ENCODE data around the gene ARHGAP26.

ARHGAP26 gene

GRCh38 chr5:142749321-142749720 is 20.9 kb upstream of the ARHGAP26 start:
- DNase-seq = peak; percentile 72

GRCh38 chr5:142753116-142753631 is 17.0 kb upstream of the ARHGAP26 start:
- no peak for DNase-seq

- no peak for DNase-seq
These were observed 16.1 kb upstream of the ARHGAP26 start for GRCh38 chr5:142754031-142754430.

- DNase-seq = no peak
These were observed 13.6 kb upstream of the ARHGAP26 start for GRCh38 chr5:142756576-142756975.

- no peak for DNase-seq
These were observed 12.6 kb upstream of the ARHGAP26 start for GRCh38 chr5:142757564-142757963.

- peak; percentile 94 for DNase-seq
These were observed 11.9 kb upstream of the ARHGAP26 start for GRCh38 chr5:142758062-142758795.

- no peak for DNase-seq
These were observed 11.4 kb upstream of the ARHGAP26 start for GRCh38 chr5:142758796-142759145.

- DNase-seq = no peak
These were observed 6.5 kb upstream of the ARHGAP26 start for GRCh38 chr5:142763701-142764100.

GRCh38 chr5:142767178-142767577 is 3.0 kb upstream of the ARHGAP26 start:
- no peak for DNase-seq

- DNase-seq = peak; percentile 46
These were observed 2.3 kb upstream of the ARHGAP26 start for GRCh38 chr5:142767911-142768310.

GRCh38 chr5:142769251-142769792 is 855 bp upstream of the ARHGAP26 start:
- no peak for DNase-seq

- no peak for DNase-seq
These were observed 753 bp downstream of the ARHGAP26 start for GRCh38 chr5:142770650-142771609.

- DNase-seq = no peak
These were observed 1.5 kb downstream of the ARHGAP26 start for GRCh38 chr5:142771666-142772065.

GRCh38 chr5:142772446-142773293 is 2.5 kb downstream of the ARHGAP26 start:
- no peak for DNase-seq

- peak; percentile 61 for DNase-seq
These were observed 6.9 kb downstream of the ARHGAP26 start for GRCh38 chr5:142777099-142777498.

GRCh38 chr5:142777850-142778249 is 7.7 kb downstream of the ARHGAP26 start:
- peak; percentile 87 for DNase-seq

- no peak for DNase-seq
These were observed 9.1 kb downstream of the ARHGAP26 start for GRCh38 chr5:142779163-142779840.

- DNase-seq = no peak
These were observed 10.7 kb downstream of the ARHGAP26 start for GRCh38 chr5:142780871-142781270.

GRCh38 chr5:142782976-142783530 is 12.9 kb downstream of the ARHGAP26 start:
- DNase-seq = no peak

- peak; percentile 28 for DNase-seq
These were observed 13.6 kb downstream of the ARHGAP26 start for GRCh38 chr5:142783601-142784341.
